AG04449 (cell line): Measurements from ENCODE around the gene RSF1.

Experiments used
- CTCF ChIA-PET: fragments of 350-600 bp; formaldehyde crosslinking; extraction: SDS; loops from one replicate; lab custom pipeline; 2021; ENCODE audit warnings: antibody characterized with exemption; lab: Yijun Ruan, JAX
- POLR2A ChIA-PET: fragments of 400-600, 350-600 bp; formaldehyde crosslinking; extraction: SDS; loops from one replicate; lab custom pipeline; 2020; ENCODE audit warnings: antibody characterized with exemption, inconsistent platforms; lab: Yijun Ruan, JAX
- DNase-seq: peaks from one replicate; pipeline ENCODE4 v3.0.0-alpha.2; 2010; ENCODE audit warnings: low read depth, low spot score
- H3K4me3 ChIP-seq: 2 replicates; pipeline ENCODE4 v1.5.1; 2011; ENCODE audit warnings: low read depth, mild to moderate bottlenecking, control low read depth, low read length
- TF ChIP-seq, protein P1 (sequence below): IDR thresholded peaks from one replicate; pipeline ENCODE4 v1.5.1; 2011; ENCODE audit warnings: mild to moderate bottlenecking, moderate library complexity, low read length, control low read depth, inconsistent platforms; ENCODE audit not compliant: insufficient read depth; ENCODE audit errors: missing control alignments

Gene RSF1

DNA sequence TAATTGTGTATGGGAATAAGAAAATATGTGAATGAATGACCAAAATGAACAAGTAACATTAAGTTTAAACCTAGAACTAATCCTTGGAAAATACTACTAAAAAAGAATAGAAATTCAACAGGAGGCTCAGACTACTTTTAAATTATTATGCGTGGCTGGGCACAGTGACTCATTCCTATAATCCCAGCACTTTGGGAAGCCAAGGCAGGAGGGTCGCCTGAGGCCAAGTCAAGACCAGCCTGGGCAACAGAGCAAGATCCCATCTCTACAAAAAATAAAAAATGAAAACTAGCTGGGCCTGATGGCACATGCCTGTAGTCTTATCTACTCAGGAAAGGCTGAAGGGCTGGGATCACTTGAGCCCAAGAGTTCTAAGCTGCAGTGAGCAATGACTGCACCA is 97.5 kb downstream of the RSF1 start:
- DNase-seq, result no peak
- TF ChIP-seq, protein P1, sequence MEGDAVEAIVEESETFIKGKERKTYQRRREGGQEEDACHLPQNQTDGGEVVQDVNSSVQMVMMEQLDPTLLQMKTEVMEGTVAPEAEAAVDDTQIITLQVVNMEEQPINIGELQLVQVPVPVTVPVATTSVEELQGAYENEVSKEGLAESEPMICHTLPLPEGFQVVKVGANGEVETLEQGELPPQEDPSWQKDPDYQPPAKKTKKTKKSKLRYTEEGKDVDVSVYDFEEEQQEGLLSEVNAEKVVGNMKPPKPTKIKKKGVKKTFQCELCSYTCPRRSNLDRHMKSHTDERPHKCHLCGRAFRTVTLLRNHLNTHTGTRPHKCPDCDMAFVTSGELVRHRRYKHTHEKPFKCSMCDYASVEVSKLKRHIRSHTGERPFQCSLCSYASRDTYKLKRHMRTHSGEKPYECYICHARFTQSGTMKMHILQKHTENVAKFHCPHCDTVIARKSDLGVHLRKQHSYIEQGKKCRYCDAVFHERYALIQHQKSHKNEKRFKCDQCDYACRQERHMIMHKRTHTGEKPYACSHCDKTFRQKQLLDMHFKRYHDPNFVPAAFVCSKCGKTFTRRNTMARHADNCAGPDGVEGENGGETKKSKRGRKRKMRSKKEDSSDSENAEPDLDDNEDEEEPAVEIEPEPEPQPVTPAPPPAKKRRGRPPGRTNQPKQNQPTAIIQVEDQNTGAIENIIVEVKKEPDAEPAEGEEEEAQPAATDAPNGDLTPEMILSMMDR, result no peak
- H3K4me3 ChIP-seq, result no peak overlapping the region
- POLR2A ChIA-PET, result no interaction called here
- CTCF ChIA-PET, result interaction anchor here (0.8 kb wide), 1 partner anchor 97 kb away, joined by 3 read pairs; no protein-coding TSS in a partner anchor

DNA sequence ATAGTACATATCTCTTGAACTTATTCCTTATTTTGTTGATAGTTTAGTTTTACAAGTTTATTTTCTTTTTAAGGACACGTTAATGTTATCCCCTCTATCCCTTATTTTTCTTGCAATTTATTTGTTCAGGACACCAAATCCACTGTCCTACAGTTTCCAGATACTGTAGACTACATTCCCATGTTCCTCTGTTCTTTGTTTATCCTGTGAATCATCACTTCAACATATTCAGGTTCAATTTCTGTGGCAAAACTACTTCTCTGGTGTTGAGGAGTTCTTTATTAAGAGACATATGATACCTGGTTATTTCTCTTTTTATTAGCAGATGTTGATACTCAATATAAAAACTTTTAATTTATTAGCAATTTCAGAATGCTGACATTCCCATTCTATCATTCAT is 110.2 kb downstream of the RSF1 start:
- peak; percentile 9 for DNase-seq
- CTCF ChIA-PET, result interaction anchor here (1.0 kb wide), 1 partner anchor 38 kb away, joined by 3 read pairs; no protein-coding TSS in a partner anchor
- H3K4me3 ChIP-seq, result no peak overlapping the region
- TF ChIP-seq, protein P1, result no peak
- POLR2A ChIA-PET, result no interaction called here

DNA sequence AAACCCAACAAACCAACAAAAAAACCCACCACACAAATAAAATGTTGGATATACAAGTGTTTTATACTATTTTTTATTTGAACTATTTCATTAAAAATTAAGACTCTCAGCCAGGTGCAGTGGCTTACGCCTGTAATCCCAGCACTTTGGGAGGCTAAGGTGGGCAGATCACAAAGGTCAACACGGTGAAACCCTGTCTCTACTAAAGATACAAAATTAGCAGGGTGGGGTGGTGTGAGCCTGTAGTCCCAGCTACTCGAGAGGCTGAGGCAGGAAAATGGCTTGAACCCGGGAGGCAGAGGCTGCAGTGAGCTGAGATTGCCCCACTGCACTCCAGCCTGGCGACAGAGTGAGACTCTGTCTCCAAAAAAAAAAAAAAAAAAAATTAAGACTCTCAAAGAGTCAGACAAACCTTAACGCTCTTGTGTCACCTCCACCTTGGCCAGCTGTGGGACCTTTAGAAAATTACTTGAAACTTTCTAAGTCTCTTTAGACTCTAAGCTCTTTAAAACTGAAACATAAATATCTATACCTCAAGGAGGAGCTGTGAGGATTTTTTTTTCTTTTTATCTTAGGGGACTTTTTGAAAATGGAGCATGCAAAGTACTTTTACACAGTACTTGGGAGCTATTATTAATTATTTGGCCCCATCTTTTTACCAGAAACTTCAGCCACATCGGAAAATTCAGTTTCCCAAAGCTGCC is 114.5 kb downstream of the RSF1 start:
- TF ChIP-seq, protein P1, result no peak
- ChIA-PET CTCF (no interaction called here), POLR2A (no interaction called here)

DNA sequence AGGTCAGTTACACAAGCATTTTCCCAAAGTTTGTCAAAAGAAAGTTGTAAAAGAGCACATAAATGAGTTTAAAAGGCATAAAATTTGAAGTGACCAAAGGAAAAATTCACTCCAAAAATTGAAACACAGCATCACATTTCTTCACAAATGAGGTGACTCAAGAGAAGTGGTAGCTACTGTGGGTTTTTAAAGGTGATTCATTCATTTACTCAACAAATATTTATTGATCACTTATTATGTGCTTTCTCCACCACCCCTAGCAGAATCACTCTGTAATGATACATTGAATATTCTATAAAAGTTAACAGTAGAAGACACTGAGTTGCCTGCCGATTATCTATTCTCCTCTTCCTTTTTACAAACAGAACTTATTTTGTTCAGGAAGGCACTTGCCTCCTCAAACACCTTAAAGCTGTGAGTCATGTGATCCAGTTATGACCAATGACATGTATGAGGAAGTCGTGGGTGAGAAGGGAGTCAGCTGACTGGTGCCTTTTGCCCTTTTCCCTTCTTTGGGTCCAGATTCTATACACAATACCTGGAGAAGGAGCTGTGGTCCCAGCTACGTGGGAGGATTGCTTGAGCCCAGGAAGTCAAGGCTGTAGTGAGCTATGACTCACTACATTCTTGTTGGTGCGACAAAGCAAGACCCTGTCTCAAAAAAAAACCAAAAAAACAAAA is 115.2 kb downstream of the RSF1 start:
- DNase-seq, result no peak
- ChIA-PET POLR2A (no interaction called here), CTCF (no interaction called here)
- H3K4me3 ChIP-seq, result no peak overlapping the region
- TF ChIP-seq, protein P1, result no peak

More for the DNA sequence above, 114.5 kb downstream of the RSF1 start:
- H3K4me3 ChIP-seq, result no peak overlapping the region
- DNase-seq, result no peak

DNA sequence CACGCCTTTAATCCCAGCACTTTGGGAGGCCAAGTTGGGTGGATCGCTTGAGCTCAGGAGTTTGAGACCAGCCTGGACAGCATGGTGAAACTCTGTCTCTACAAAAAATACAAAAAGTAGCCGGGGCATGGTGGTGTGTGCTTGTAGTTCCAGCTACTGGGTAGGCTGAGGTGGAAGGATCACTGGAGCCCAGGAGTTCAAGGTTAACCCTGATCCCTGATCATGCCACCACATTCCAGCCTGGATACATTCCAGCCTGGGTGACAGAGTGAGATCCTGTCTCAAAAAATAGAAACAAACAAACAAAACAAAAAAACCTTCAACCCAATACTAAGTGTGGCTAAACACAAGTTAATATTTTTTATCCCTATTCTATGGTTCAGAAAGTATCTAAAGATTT is 116.5 kb downstream of the RSF1 start:
- no peak overlapping the region for H3K4me3 ChIP-seq
- no peak for DNase-seq
- CTCF ChIA-PET, result no interaction called here
- TF ChIP-seq, protein P1, result no peak
- POLR2A ChIA-PET, result no interaction called here

DNA sequence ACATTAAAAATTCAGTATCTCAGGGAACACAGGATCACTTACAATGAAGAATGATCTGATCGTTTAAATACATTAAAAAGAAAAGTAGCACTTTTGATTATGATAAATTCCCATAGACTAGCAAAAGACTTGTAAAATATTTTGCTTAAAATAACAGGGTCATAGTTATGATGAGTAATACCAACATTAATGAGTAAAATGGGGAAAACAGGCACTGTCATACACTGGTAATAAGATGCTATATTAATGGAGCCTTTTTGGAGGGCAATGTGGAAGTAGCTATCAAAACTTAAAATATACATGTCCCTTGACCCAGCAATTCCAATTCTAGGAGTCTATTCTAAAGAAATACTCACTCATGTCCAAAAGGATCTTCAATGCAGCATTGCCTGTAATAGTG is 121.1 kb downstream of the RSF1 start:
- ChIA-PET CTCF (no interaction called here), POLR2A (no interaction called here)
- H3K4me3 ChIP-seq, result no peak overlapping the region
- no peak for DNase-seq
- TF ChIP-seq, protein P1, result no peak
